ENCODE data around the gene KIF2A.

- TF ChIP-seq CTCF (CRISPR knock-in tag; IDR thresholded peaks at IDR 0.05) (no peak), EZH2 (conservative IDR thresholded peaks at IDR 0.05; ENCODE audit: low read depth, low read length) (no peak), FOSL1 (CRISPR knock-in tag; IDR thresholded peaks at IDR 0.05; ENCODE audit: borderline replicate concordance) (no peak), HINFP (CRISPR knock-in tag; IDR thresholded peaks at IDR 0.05; ENCODE audit: low read depth) (no peak), ELF4 (CRISPR knock-in tag; IDR thresholded peaks at IDR 0.05; ENCODE audit: borderline replicate concordance) (no peak)
Measured at GRCh38 chr5:62299101-62299500, 6.9 kb upstream of the KIF2A start.
